Measurements from ENCODE around the gene MSN. TPM values are rescaled to one million over a fixed set of nuclear protein-coding genes. Genes with fewer than 3 reads are reported as not detected.

MSN gene
- total RNA-seq, 2 experiments from 2014 or later, result 468 to 478 TPM

- ChIA-PET CTCF (interaction anchor here (0.9 kb wide), 1 partner anchor 54 kb away, joined by 3 read pairs; no protein-coding TSS in a partner anchor), POLR2A (interaction anchor here (0.7 to 2.8 kb wide), 9 partner anchors 10 to 154 kb away, joined by 3 to 14 read pairs (median 4); no protein-coding TSS in a partner anchor)
These were observed 1.2 kb downstream of the MSN start for GRCh38 chrX:65668377-65669310.

GRCh38 chrX:65671286-65671685 lies 3.8 kb downstream of the MSN start:
- POLR2A ChIA-PET, result no interaction called here
- CTCF ChIA-PET, result no interaction called here

DNA sequence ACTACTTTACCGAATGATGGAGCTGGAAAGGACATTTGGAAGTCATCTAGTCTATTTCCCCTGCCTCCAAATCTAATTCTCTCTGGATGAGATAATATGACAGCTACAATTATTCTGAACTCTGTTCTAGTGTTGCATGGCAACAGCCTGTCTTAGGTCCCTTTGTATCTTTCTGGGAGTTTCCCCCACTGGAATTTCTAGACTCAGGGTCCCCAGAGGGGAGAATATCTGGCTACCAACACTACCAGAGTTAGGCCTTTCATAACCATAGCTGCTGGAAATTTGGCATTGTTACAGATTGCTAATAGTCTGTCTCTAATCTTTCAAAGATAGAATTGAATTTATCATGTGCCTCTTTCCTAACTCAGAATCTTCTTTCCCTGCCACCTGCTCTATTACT lies 4.5 kb downstream of the MSN start:
- CTCF ChIA-PET, result interaction anchor here (1.4 kb wide), 1 partner anchor 75 kb away, joined by 4 read pairs; no protein-coding TSS in a partner anchor
- POLR2A ChIA-PET, result interaction anchor here (0.6 kb wide), 1 partner anchor 77 kb away, joined by 5 read pairs; no protein-coding TSS in a partner anchor

GRCh38 chrX:65673857-65674203 lies 6.4 kb downstream of the MSN start:
- CTCF ChIA-PET, result interaction anchor here (1.1 kb wide), 1 partner anchor 25 kb away, joined by 5 read pairs; no protein-coding TSS in a partner anchor
- POLR2A ChIA-PET, result no interaction called here

DNA sequence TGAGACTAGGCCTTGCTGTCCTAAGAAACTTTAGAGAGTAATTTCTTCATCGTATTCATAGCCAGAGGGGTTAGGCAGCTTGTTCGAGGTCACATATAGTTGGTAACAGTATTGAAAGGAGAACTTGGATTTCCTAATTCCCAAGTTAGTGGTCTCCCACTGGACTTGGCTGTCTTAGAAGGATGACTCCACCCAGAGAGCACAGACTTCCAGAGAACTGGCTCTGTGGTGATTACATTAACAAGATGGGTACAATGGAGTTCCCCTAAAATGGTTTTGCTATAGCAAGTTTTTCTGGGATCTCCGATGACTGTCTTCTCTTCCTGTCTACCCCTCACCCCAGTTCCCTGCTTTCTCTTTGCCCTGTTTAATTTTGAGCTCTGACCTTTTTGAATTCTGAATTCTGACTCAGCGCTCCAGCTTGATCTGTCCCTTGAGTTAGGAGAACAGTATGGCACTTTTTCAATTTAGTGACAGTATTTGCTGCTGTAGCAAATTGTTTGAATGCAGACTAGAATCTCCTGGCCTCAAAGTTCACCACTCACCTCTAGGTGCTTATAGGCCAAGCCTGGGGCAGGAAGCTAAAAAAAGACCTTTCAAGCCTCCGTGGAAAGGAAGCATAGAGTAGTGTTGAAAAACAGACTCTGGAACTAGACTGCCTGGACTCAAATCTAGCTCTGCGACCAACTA lies 6.9 kb downstream of the MSN start:
- POLR2A ChIA-PET, result interaction anchor here (0.7 to 0.8 kb wide), 2 partner anchors 9 to 21 kb away, joined by 3 read pairs; no protein-coding TSS in a partner anchor
- CTCF ChIA-PET, result interaction anchor here (1.1 kb wide), 1 partner anchor 24 kb away, joined by 5 read pairs; no protein-coding TSS in a partner anchor

DNA sequence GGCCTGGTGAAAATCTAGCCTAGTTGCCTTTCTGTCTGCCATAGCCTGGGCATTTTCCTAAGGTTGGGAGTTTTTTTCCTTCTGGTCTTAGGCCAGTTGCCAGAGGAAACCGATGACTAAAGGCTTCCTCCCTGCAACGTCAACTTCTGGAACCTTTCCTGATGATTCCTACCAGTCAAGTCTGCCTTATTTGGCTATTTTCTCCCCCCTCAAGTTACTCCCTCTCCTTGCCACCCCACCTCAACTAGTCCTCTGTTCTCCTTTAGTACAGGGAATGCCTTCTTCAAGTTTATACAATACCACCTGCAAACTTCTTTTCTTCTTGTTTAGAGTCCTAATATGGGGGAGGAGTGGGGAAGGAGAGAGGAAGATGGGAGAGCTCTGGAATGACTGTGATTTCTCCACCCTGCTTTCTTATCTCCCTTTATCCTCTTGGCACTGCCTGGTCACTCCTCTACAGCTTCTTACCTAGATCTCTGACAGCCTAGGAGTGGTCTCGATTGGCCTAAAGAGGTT lies 10.6 kb downstream of the MSN start:
- ChIA-PET POLR2A (interaction anchor here (1.2 kb wide), 1 partner anchor 9 kb away, joined by 4 read pairs; no protein-coding TSS in a partner anchor), CTCF (no interaction called here)

GRCh38 chrX:65679071-65679540 lies 11.7 kb downstream of the MSN start:
- CTCF ChIA-PET, result no interaction called here
- POLR2A ChIA-PET, result interaction anchor here (1.2 kb wide), 1 partner anchor 11 kb away, joined by 4 read pairs; no protein-coding TSS in a partner anchor

DNA sequence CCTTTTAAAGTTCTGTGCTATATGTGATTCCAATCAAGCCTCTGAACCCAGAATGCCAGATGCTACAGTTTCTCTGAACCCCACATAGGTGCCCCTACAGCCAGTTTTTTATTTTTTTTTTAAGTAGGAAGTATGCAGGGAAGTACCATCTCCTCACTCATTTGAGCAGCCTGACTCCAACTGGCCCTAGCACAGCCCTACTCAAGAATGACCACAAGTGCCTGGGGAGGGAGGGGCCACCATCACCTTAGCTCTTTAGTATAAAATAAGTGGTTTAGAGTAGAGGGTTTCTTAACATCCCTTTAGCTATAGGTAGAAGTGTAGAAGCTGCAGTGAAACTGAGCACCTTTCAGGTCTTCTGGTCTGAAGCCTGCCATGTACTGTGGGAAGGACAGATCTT lies 14.4 kb downstream of the MSN start:
- ChIA-PET CTCF (no interaction called here), POLR2A (no interaction called here)

DNA sequence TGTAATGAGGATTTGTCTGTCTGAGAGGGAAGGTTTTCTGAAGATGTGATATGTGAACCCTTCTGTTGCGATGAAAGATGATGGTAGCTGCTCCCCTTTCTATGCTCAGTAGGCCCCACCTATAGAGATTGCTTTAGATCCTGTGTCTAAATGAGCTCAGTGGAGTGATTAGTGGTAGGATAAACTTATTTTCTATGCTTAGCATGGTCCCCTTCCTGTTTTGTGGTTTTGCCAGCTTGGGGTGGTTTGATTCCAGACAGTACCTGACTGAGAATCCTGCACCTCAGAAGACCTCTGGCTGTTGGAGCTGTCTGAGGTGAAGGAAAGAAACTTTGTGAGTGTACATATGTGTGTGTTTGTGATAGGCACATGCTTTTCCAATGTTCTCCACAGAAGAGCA lies 17.7 kb downstream of the MSN start:
- CTCF ChIA-PET, result no interaction called here
- POLR2A ChIA-PET, result interaction anchor here (1.8 kb wide), 1 partner anchor 13 kb away, joined by 4 read pairs; no protein-coding TSS in a partner anchor

DNA sequence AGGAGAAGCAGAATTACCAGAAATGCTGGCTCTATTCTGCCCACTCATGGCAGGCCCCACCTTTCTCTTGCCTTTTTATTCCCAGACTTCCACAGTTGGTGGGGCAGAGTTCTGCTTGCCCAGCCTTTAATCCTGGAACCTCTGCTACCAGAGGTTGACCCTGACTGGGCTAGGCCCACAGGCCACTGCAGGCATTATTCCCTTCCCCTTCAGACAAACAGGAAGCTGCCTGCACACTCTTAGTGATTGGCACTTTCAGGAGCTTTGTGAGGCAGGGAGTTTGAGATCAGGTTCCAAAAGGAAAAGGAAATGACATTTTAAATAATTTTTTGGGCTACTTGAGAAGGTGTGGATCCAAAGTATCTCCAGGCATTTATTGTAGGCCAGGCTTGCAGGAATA lies 18.8 kb downstream of the MSN start:
- CTCF ChIA-PET, result interaction anchor here (1.4 kb wide), 1 partner anchor 13 kb away, joined by 7 read pairs; no protein-coding TSS in a partner anchor
- POLR2A ChIA-PET, result interaction anchor here (1.1 to 1.8 kb wide), 2 partner anchors 12 to 20 kb away, joined by 4 read pairs; no protein-coding TSS in a partner anchor

DNA sequence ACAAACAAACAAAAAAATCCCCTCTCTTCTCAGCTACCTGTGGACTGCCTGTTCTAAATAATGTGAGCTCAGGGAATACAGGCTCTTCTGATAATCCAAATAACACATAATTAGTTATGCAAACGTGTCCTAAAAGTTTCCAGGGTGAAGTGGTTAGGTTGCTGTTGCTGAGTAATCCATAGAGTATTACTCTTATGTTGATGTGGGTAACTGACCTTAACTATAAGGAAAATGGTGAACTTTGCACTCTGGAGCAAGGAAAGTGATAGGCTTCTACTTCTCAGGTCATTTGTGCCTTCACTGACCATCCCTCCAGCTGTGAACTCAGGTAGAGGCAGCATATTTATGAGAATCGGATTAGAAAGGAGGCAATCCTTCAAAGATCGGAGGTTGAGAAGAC lies 19.9 kb downstream of the MSN start:
- ChIA-PET CTCF (interaction anchor here (1.2 to 1.4 kb wide), 2 partner anchors 12 to 16 kb away, joined by 3 to 7 read pairs; no protein-coding TSS in a partner anchor), POLR2A (interaction anchor here (1.1 to 1.4 kb wide), 2 partner anchors 18 to 19 kb away, joined by 3 to 4 read pairs; no protein-coding TSS in a partner anchor)

DNA sequence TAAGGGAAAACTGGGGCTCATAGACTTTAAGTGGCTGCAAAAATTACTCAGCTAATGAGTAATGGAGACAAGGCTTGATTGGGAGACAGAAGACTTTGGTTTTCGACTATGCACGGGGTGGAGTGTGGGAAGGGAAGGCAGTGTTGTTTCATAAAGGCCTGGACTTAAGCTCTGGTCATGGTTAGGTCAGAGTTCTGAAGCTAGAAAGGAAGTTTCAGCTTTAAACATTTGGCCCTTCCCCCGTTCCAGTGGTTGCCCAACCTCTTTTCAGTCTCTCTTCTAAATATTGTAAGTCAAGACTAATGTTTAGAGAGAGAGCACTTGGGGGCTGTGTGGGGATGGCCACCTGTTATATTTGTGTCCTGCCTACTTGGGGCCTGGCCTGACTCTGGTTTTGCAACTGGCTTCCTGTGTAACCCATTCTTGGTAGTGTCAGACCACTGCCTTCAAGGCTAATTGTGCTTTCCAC lies 21.0 kb downstream of the MSN start:
- CTCF ChIA-PET, result interaction anchor here (2.1 kb wide), 1 partner anchor 9 kb away, joined by 9 read pairs; no protein-coding TSS in a partner anchor
- POLR2A ChIA-PET, result interaction anchor here (1.4 to 1.7 kb wide), 2 partner anchors 9 to 20 kb away, joined by 3 to 4 read pairs; no protein-coding TSS in a partner anchor

- ChIA-PET CTCF (interaction anchor here (2.1 kb wide), 1 partner anchor 8 kb away, joined by 9 read pairs; no protein-coding TSS in a partner anchor), POLR2A (interaction anchor here (1.7 kb wide), 1 partner anchor 9 kb away, joined by 4 read pairs; no protein-coding TSS in a partner anchor)
These were observed 21.9 kb downstream of the MSN start for GRCh38 chrX:65689377-65689776.

- POLR2A ChIA-PET, result no interaction called here
- CTCF ChIA-PET, result no interaction called here
These were observed 22.8 kb downstream of the MSN start for GRCh38 chrX:65690057-65690855.

GRCh38 chrX:65695849-65696449 lies 28.5 kb downstream of the MSN start:
- POLR2A ChIA-PET, result interaction anchor here (0.6 to 1.0 kb wide), 3 partner anchors 12 to 27 kb away, joined by 3 to 4 read pairs (median 3); no protein-coding TSS in a partner anchor
- CTCF ChIA-PET, result interaction anchor here (0.6 kb wide), 2 partner anchors 40 to 259 kb away, joined by 3 read pairs; no protein-coding TSS in a partner anchor

- CTCF ChIA-PET, result interaction anchor here (2.2 kb wide), 1 partner anchor 8 kb away, joined by 9 read pairs; no protein-coding TSS in a partner anchor
- POLR2A ChIA-PET, result no interaction called here
These were observed 29.2 kb downstream of the MSN start for GRCh38 chrX:65696613-65697012.

- CTCF ChIA-PET, result interaction anchor here (1.4 to 2.2 kb wide), 2 partner anchors 8 to 9 kb away, joined by 6 to 9 read pairs; no protein-coding TSS in a partner anchor
These were observed 29.8 kb downstream of the MSN start for GRCh38 chrX:65697211-65697641.

More at GRCh38 chrX:65697211-65697641, 29.8 kb downstream of the MSN start:
- POLR2A ChIA-PET, result interaction anchor here (1.2 to 1.8 kb wide), 3 partner anchors 9 to 96 kb away, joined by 4 to 9 read pairs (median 6); partner anchors contain the start of gene MSN

Data from activated CD8-positive, alpha-beta memory T cell treated with anti-CD3 and anti-CD28 coated beads for 36 hours (primary cell).